Activated CD4-positive, alpha-beta T cell treated with anti-CD3 and anti-CD28 coated beads, Interleukin-2, amount 50 U/mL, for 48 hours (primary cell): ENCODE data around the gene GDNF.
"Not testable (repeated sequence)": the region's sequence is repeated elsewhere in the genome, so short reads cannot be mapped to it uniquely, and the experiment has no call there.

ENCODE experiments used
- DNase-seq, 2 experiments: peaks; one replicate each; pipeline ENCODE4 v3.0.0-alpha.2; 2020

The GDNF gene

GRCh38 chr5:37815913-37816312, 23.9 kb downstream of the GDNF start:
- no peak for DNase-seq

- DNase-seq = no peak
These were observed 25.1 kb downstream of the GDNF start for GRCh38 chr5:37814699-37815098.

- no peak for DNase-seq
These were observed 27.5 kb downstream of the GDNF start for GRCh38 chr5:37812365-37812764.

- no peak for DNase-seq
These were observed 28.0 kb downstream of the GDNF start for GRCh38 chr5:37811866-37812265.

GRCh38 chr5:37810311-37810710, 29.5 kb downstream of the GDNF start:
- DNase-seq = no peak

- DNase-seq = no peak
These were observed 30.9 kb downstream of the GDNF start for GRCh38 chr5:37808945-37809344.

- no peak for DNase-seq
These were observed 32.1 kb downstream of the GDNF start for GRCh38 chr5:37807621-37808301.

GRCh38 chr5:37807015-37807414, 32.8 kb downstream of the GDNF start:
- DNase-seq = no peak

GRCh38 chr5:37806476-37806875, 33.4 kb downstream of the GDNF start:
- DNase-seq = no peak

GRCh38 chr5:37806016-37806415, 33.8 kb downstream of the GDNF start:
- no peak for DNase-seq

- DNase-seq = no peak
These were observed 35.4 kb downstream of the GDNF start for GRCh38 chr5:37804401-37804800.

GRCh38 chr5:37803487-37803886, 36.4 kb downstream of the GDNF start:
- no peak for DNase-seq

- no peak for DNase-seq
These were observed 38.3 kb downstream of the GDNF start for GRCh38 chr5:37801521-37801920.

- no peak for DNase-seq
These were observed 39.9 kb downstream of the GDNF start for GRCh38 chr5:37799865-37800421.

- not testable (repeated sequence) for DNase-seq
These were observed 43.4 kb downstream of the GDNF start for GRCh38 chr5:37796435-37796834.

GRCh38 chr5:37795292-37795691, 44.5 kb downstream of the GDNF start:
- DNase-seq = not testable (repeated sequence)

GRCh38 chr5:37792975-37793631, 46.7 kb downstream of the GDNF start:
- DNase-seq = no peak

- DNase-seq = no peak
These were observed 48.5 kb downstream of the GDNF start for GRCh38 chr5:37791321-37791720.

- DNase-seq = no peak
These were observed 49.9 kb downstream of the GDNF start for GRCh38 chr5:37789991-37790390.

GRCh38 chr5:37787742-37788141, 52.1 kb downstream of the GDNF start:
- DNase-seq = no peak

GRCh38 chr5:37786862-37787519, 52.9 kb downstream of the GDNF start:
- no peak for DNase-seq

- DNase-seq = no peak
These were observed 53.4 kb downstream of the GDNF start for GRCh38 chr5:37786416-37786815.

- not testable (repeated sequence) for DNase-seq
These were observed 58.4 kb downstream of the GDNF start for GRCh38 chr5:37781409-37781808.
